CD14-positive monocyte (primary cell): ENCODE measurements around the gene ISCU. TPM values are rescaled to one million over a fixed set of nuclear protein-coding genes. Genes with fewer than 3 reads are reported as not detected.

Source experiments
- DNase-seq, 3 donors: peaks; one replicate each; pipeline ENCODE4 v3.0.0-alpha.2; 2011 to 2022
- H2AFZ ChIP-seq: 2 replicates; pipeline ENCODE4 v1.6.0; 2012; ENCODE audit warnings: mild to moderate bottlenecking, low read depth, low read length, inconsistent platforms; ENCODE audit not compliant: insufficient read depth, poor library complexity, severe bottlenecking
- H3K27ac ChIP-seq, 2 donors: 1 replicate in 1 of 2; 2 replicates in 1 of 2; pipeline ENCODE4 v1.5.1; 2012 to 2013; ENCODE audit warnings: low read length in 2 of 2, control low read depth in 1 of 2, inconsistent platforms in 1 of 2, low read depth in 1 of 2, mild to moderate bottlenecking in 1 of 2
- H3K27me3 ChIP-seq, 2 donors: one replicate each; pipeline versions ENCODE4 v1.6.0 to v1.6.1; 2011 to 2013; ENCODE audit warnings: low read length in 2 of 2; ENCODE audit not compliant: control insufficient read depth in 2 of 2, insufficient read depth in 2 of 2
- H3K36me3 ChIP-seq, 2 donors: replicated peaks in 1 of 2; 1 replicate in 1 of 2; 2 replicates in 1 of 2; pipeline versions ENCODE4 v1.5.1 to v1.6.1; 2012 to 2013; ENCODE audit warnings: low read length in 2 of 2, control low read depth in 1 of 2, inconsistent platforms in 1 of 2, mild to moderate bottlenecking in 1 of 2; ENCODE audit not compliant: insufficient read depth in 2 of 2, control insufficient read depth in 1 of 2
- H3K4me1 ChIP-seq, 2 donors: 1 replicate in 1 of 2; 2 replicates in 1 of 2; pipeline versions ENCODE4 v1.5.1 to v1.6.1; 2012 to 2013; ENCODE audit warnings: low read length in 2 of 2, control low read depth in 1 of 2, inconsistent platforms in 1 of 2, mild to moderate bottlenecking in 1 of 2, moderate library complexity in 1 of 2; ENCODE audit not compliant: insufficient read depth in 2 of 2, control insufficient read depth in 1 of 2
- H3K4me2 ChIP-seq: replicated peaks from 2 replicates; pipeline ENCODE3; 2012; ENCODE audit warnings: low read length, moderate library complexity, mild to moderate bottlenecking; ENCODE audit not compliant: poor library complexity, severe bottlenecking; ENCODE audit errors: extremely low read depth
- H3K4me3 ChIP-seq, 3 experiments: fragments of 200-600 bp in 1 of 3; sonication (generic) in 1 of 3; replicated peaks in 1 of 3; 1 replicate in 2 of 3; 2 replicates in 1 of 3; pipeline ENCODE4 v1.5.1; 2011 to 2013; ENCODE audit warnings: low read length in 3 of 3, mild to moderate bottlenecking in 3 of 3, control low read depth in 2 of 3, low read depth in 2 of 3, inconsistent platforms in 1 of 3, moderate library complexity in 1 of 3
- H3K79me2 ChIP-seq: 2 replicates; pipeline ENCODE4 v1.6.0; 2012; ENCODE audit warnings: mild to moderate bottlenecking, control low read depth, inconsistent platforms, low read length, moderate library complexity; ENCODE audit not compliant: insufficient read depth
- H3K9ac ChIP-seq: 2 replicates; pipeline ENCODE4 v1.6.0; 2017; ENCODE audit warnings: low read length, mild to moderate bottlenecking; ENCODE audit not compliant: insufficient read depth, poor library complexity, severe bottlenecking
- H3K9me3 ChIP-seq, 2 donors: replicated peaks in 1 of 2; 1 replicate in 1 of 2; 2 replicates in 1 of 2; pipeline versions ENCODE4 v1.5.1 to v1.6.1; 2012 to 2013; ENCODE audit warnings: low read length in 2 of 2, control low read depth in 1 of 2; ENCODE audit not compliant: control insufficient read depth in 1 of 2, insufficient read depth in 1 of 2
- H4K20me1 ChIP-seq: 2 replicates; pipeline ENCODE4 v1.6.0; 2012; ENCODE audit warnings: mild to moderate bottlenecking, low read length, control low read depth, moderate library complexity; ENCODE audit not compliant: insufficient read depth
- H3K27ac Mint-ChIP-seq, 7 donors: one replicate each; pipeline ENCODE4 v1.8.0; 2020; ENCODE audit warnings: mild to moderate bottlenecking in 7 of 7, mixed read lengths in 7 of 7, moderate library complexity in 6 of 7, inconsistent platforms in 2 of 7
- H3K27me3 Mint-ChIP-seq, 3 donors: one replicate each; pipeline ENCODE4 v1.8.0; 2021 to 2022; ENCODE audit warnings: low read depth in 3 of 3, mild to moderate bottlenecking in 3 of 3, mixed read lengths in 3 of 3, moderate library complexity in 3 of 3, inconsistent platforms in 1 of 3
- H3K36me3 Mint-ChIP-seq, 2 donors: one replicate each; pipeline ENCODE4 v1.8.0; 2020; ENCODE audit warnings: mixed read lengths in 2 of 2, inconsistent platforms in 1 of 2, mild to moderate bottlenecking in 1 of 2
- H3K4me1 Mint-ChIP-seq: one replicate; pipeline ENCODE4 v1.8.0; 2020; ENCODE audit warnings: mild to moderate bottlenecking, mixed read lengths
- H3K4me3 Mint-ChIP-seq, 2 donors: one replicate each; pipeline ENCODE4 v1.8.0; 2020; ENCODE audit warnings: mild to moderate bottlenecking in 2 of 2, mixed read lengths in 2 of 2, moderate library complexity in 1 of 2
- H3K9me3 Mint-ChIP-seq, 7 donors: one replicate each; pipeline ENCODE4 v1.8.0; 2020 to 2022; ENCODE audit warnings: mixed read lengths in 7 of 7, mild to moderate bottlenecking in 6 of 7, moderate library complexity in 6 of 7, inconsistent platforms in 2 of 7
- WGBS: methylation state at CpG from one replicate; pipeline ENCODE4 v1.1.5; 2013; ENCODE audit warnings: missing lambda C conversion rate; ENCODE audit not compliant: insufficient coverage; 5-methylcytosine and 5-hydroxymethylcytosine counted together
- intact Hi-C, 2 donors: fragments of 100-400 bp; cut with micrococcal nuclease; formaldehyde crosslinking; loops; one replicate each; pipeline versions ENCODE4 v1.15.0 to v1.15.1; 2023
- polyA plus RNA-seq, 3 donors: library from polyadenylated mRNA; depleted of rRNA in 1 of 3; unstranded in 2 of 3; stranded (reverse) in 1 of 3; fragments of 300-500 nt in 2 of 3; fragments of >200 nt in 1 of 3; fragmentation: Illumina TruSeq in 2 of 3; gene quantifications; 1 replicate in 2 of 3; 2 replicates in 1 of 3; pipeline ENCODE4 v1.2.3, GENCODE V29; 2012 to 2021
- TF ChIP-seq, protein P1 (sequence below): fragments of 200-600 bp; IDR thresholded peaks from one replicate; pipeline ENCODE4 v1.8.0; 2022; ENCODE audit warnings: antibody characterized with exemption, mild to moderate bottlenecking

ISCU gene
- polyA plus RNA-seq, 3 donors: 90.9 to 114 (median 111) TPM

DNA sequence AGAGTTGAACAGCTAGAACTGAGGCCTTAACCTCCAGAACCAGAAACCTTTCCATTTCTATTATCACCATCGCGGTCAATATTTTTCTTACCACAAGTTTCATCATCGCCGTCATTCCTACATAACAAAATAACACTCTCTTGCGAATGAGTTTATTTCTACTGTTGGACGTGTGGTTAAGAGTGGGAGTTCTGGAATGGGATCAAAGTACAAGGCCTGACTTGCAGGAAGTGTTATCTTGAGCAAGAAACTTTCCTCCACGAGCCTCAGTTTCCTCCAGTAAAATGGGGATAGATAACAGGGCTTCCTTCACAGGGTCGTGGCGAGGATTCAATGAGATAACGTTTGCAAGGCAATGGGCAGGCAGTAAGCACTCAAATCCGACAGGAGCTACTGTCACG is 2.1 kb upstream of the ISCU start:
- Histone ChIP-seq H3K4me2 (peak overlapping the region; percentile 98), H3K36me3 (peaks cover 25 to 42% of the 10 kb centered on the region in 2 donors), H3K9me3 (no peaks in the 10 kb centered on the region), H3K4me1 (peaks cover 31 to 43% of the 10 kb centered on the region in 2 donors), H2AFZ (peak overlapping the region; percentile 91), H3K27ac (peak overlapping the region; percentile 68 to 95), H4K20me1 (peaks cover 33% of the 10 kb centered on the region), H3K79me2 (peaks cover 75% of the 10 kb centered on the region), H3K4me3 (peak overlapping the region; percentile 84 to 97 (median 92)), H3K27me3 (no peaks in the 10 kb centered on the region), H3K9ac (peak overlapping the region; percentile 92)
- peak overlapping the region; percentile 98 to 100 (median 100) for H3K27ac Mint-ChIP-seq
- peaks cover 0 to 2% (median 0%) of the 10 kb centered on the region in 3 donors for H3K27me3 Mint-ChIP-seq
- TF ChIP-seq, protein P1, sequence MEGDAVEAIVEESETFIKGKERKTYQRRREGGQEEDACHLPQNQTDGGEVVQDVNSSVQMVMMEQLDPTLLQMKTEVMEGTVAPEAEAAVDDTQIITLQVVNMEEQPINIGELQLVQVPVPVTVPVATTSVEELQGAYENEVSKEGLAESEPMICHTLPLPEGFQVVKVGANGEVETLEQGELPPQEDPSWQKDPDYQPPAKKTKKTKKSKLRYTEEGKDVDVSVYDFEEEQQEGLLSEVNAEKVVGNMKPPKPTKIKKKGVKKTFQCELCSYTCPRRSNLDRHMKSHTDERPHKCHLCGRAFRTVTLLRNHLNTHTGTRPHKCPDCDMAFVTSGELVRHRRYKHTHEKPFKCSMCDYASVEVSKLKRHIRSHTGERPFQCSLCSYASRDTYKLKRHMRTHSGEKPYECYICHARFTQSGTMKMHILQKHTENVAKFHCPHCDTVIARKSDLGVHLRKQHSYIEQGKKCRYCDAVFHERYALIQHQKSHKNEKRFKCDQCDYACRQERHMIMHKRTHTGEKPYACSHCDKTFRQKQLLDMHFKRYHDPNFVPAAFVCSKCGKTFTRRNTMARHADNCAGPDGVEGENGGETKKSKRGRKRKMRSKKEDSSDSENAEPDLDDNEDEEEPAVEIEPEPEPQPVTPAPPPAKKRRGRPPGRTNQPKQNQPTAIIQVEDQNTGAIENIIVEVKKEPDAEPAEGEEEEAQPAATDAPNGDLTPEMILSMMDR: no peak
- intact Hi-C loops: loop anchor here (5.0 to 10.0 kb wide), 7 partner anchors 43 to 492 kb away; partner anchors contain the start of genes CORO1C (in 1 of the 2), FICD (in 1 of the 2), SELPLG (in 1 of the 2) and SSH1 (in 1 of the 2)
- 0% methylated on average over 6 of the region's 12 CpGs for WGBS
- H3K9me3 Mint-ChIP-seq: no peaks in the 10 kb centered on the region
- peaks cover 39% of the 10 kb centered on the region for H3K4me1 Mint-ChIP-seq
- H3K4me3 Mint-ChIP-seq: peak overlapping the region; percentile 100
- H3K36me3 Mint-ChIP-seq: peaks cover 24 to 42% of the 10 kb centered on the region in 2 donors
- DNase-seq: peak in 1 of 3 donors; percentile 15

DNA sequence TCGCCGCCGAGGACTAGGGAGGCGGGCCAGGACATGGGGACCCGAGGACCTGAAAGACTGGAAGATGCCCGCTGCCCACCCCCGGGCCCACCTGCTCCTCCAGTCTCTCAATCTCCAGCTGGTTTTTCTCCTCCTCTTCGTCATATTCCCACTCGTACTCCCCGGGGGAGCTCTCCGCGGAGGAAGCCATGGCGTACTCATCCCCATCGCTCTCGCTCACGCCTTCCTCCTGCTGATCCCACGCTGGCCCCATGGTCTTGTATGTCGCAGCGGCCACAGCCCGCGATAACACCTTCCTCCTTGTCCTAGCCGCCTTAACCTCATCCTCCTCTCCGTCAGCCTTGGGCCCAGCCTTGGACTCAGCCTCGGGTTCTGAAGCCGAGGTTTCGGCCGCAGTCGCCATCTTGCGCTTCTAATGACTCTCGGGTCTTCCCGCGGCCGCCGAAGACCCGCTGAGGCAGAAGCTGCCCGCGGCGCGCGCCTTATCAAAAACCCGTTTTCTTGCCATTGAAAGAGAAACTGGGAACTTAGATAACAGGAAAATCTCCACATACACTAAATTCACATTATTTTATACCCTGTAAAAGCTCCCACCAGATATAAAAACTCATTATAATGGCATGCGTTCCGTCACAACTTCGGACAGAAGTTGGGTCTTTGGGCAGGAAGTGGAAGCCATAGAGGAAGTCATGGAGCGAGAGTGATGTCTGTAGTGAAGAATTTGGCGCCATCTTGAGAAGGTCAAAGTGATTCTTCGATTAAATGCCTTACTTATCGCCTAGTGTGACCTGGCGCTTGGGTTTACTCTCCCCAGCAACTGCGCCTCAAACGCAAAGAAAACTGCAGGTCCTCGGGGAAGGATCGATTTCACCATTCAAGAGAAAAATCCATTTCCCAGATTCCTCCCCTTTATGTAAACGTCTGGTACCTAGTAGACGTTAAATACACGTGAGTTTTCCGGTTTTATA is 1.4 kb upstream of the ISCU start, which contains the start of gene SART3:
TSS of gene SART3 (minus strand) at position 422 of the 968 bp plus-strand sequence. CDS start at position 403, 19 bp downstream.
- H2AFZ ChIP-seq: peak within 1 kb of the TSS; percentile 91
- TF ChIP-seq, protein P1: no peak
- H3K27ac ChIP-seq: peak within 1 kb of the TSS; percentile 68 to 95
- H3K4me1 Mint-ChIP-seq: peaks cover 45% of the 10 kb centered on the region
- H3K36me3 ChIP-seq: peaks cover 29 to 43% of the 10 kb centered on the region in 2 donors
- peak within 1 kb of the TSS; percentile 92 for H3K9ac ChIP-seq
- H4K20me1 ChIP-seq: peaks cover 26% of the 10 kb centered on the region
- peak; percentile 80 to 89 (median 82) for DNase-seq
- peaks cover 30 to 42% of the 10 kb centered on the region in 2 donors for H3K36me3 Mint-ChIP-seq
- no peaks in the 10 kb centered on the region for H3K27me3 ChIP-seq
- peak within 1 kb of the TSS; percentile 84 to 97 (median 92) for H3K4me3 ChIP-seq
- peak within 1 kb of the TSS; percentile 98 for H3K4me2 ChIP-seq
- H3K9me3 Mint-ChIP-seq: no peaks in the 10 kb centered on the region
- no peaks in the 10 kb centered on the region for H3K9me3 ChIP-seq
- peak within 1 kb of the TSS; percentile 98 to 100 (median 100) for H3K27ac Mint-ChIP-seq
- peaks cover 0 to 2% (median 0%) of the 10 kb centered on the region in 3 donors for H3K27me3 Mint-ChIP-seq
- peak within 1 kb of the TSS; percentile 100 for H3K4me3 Mint-ChIP-seq
- peaks cover 35 to 50% of the 10 kb centered on the region in 2 donors for H3K4me1 ChIP-seq
- under 1% methylated on average over 48 of the region's 57 CpGs for WGBS
- intact Hi-C loops: loop anchor here (5.0 to 10.0 kb wide), 7 partner anchors 44 to 491 kb away; partner anchors contain the start of genes CORO1C (in 1 of the 2), FICD (in 1 of the 2), SELPLG (in 1 of the 2) and SSH1 (in 1 of the 2)
- peaks cover 68% of the 10 kb centered on the region for H3K79me2 ChIP-seq
